Adrenal gland (tissue), 12 donors: ENCODE data around the gene SRGAP3. TPM values are rescaled to one million over a fixed set of nuclear protein-coding genes. Genes with fewer than 3 reads are reported as not detected.
"Not testable (repeated sequence)": the region's sequence is repeated elsewhere in the genome, so short reads cannot be mapped to it uniquely, and the experiment has no call there.

Experiments used
- DNase-seq, 7 donors: peaks; one replicate each; pipeline ENCODE4 v3.0.0-alpha.2; 2019 to 2020
- H3K27ac ChIP-seq, 5 donors: fragments of 200-600 bp; sonication (generic) in 4 of 5; 1 replicate in 3 of 5; 2 replicates in 2 of 5; pipeline versions ENCODE4 v1.5.1 to v1.8.0; 2016 to 2020; ENCODE audit warnings: mild to moderate bottlenecking in 1 of 5
- H3K27me3 ChIP-seq: fragments of 200-600 bp; 2 replicates; pipeline ENCODE4 v1.8.0; 2021
- H3K36me3 ChIP-seq, 2 donors: fragments of 200-600 bp; replicated peaks in 1 of 2; 1 replicate in 1 of 2; 2 replicates in 1 of 2; pipeline versions ENCODE4 v1.5.1 to v1.8.0; 2018 to 2022
- H3K4me1 ChIP-seq, 2 donors: fragments of 200-600 bp; replicated peaks in 1 of 2; 1 replicate in 1 of 2; 2 replicates in 1 of 2; pipeline versions ENCODE4 v1.5.1 to v1.8.0; 2018 to 2021
- H3K4me3 ChIP-seq, 4 donors: fragments of 200-600 bp; sonication (generic) in 3 of 4; one replicate each; pipeline ENCODE4 v1.5.1; 2016 to 2018
- H3K9me3 ChIP-seq, 3 donors: fragments of 200-600 bp; sonication (generic) in 1 of 3; replicated peaks in 1 of 3; 1 replicate in 2 of 3; 2 replicates in 1 of 3; pipeline versions ENCODE4 v1.5.1 to v1.8.0; 2016 to 2021
- CTCF ChIP-seq, 6 experiments: fragments of 450-650 bp in 4 of 6; fragments of 200-600 bp in 2 of 6; sonication (generic) in 1 of 6; IDR thresholded peaks; 1 replicate in 5 of 6; 2 replicates in 1 of 6; pipeline versions ENCODE4 v1.5.1 to v1.8.0; 2016 to 2021; ENCODE audit warnings: antibody characterized with exemption in 6 of 6, mild to moderate bottlenecking in 2 of 6, moderate library complexity in 1 of 6
- POLR2A ChIP-seq, 2 donors: fragments of 450-650 bp; IDR thresholded peaks; one replicate each; pipeline ENCODE4 v1.6.1; 2017; ENCODE audit warnings: antibody characterized with exemption in 2 of 2, mild to moderate bottlenecking in 2 of 2, moderate library complexity in 1 of 2
- WGBS, 4 donors: extraction: QIAGEN DNeasy Blood & Tissue Kit in 2 of 4; methylation state at CpG; one replicate each; pipeline versions ENCODE4 v1.1.5 to v1.1.7; 2013 to 2017; 5-methylcytosine and 5-hydroxymethylcytosine counted together
- intact Hi-C, 2 donors: fragments of 100-400 bp; cut with DNase I; formaldehyde crosslinking; loops; one replicate each; pipeline versions ENCODE4 v1.14.1 to v1.15.0; 2022 to 2023
- polyA plus RNA-seq, 3 donors: library from polyadenylated mRNA; stranded (reverse); fragments of 200-250 nt in 2 of 3; fragments of 350-450 nt in 1 of 3; fragmentation: Illumina TruSeq in 1 of 3; extraction: RNeasy Lipid Tissue Mini Kit (QIAGEN cat#74804) in 1 of 3; gene quantifications; one replicate each; pipeline ENCODE4 v1.2.3, GENCODE V29; 2013 to 2014
- total RNA-seq, 9 donors: library from RNA; depleted of rRNA in 4 of 9; stranded (reverse); fragments of >200 nt in 4 of 9; fragments of 120-200 nt in 1 of 9; fragmentation: NEBNext Ultra II Directional in 1 of 9; extraction: Animal tissue kit (Norgen Biotek cat#: 25700) in 1 of 9; gene quantifications; one replicate each; pipeline versions ENCODE4 v1.1.0 to v1.2.4, GENCODE V29; 2013 to 2023
- donor health status: healthy with polysubstance abuse.
- donor health status: Bipolar disorder and iron deficiency.
- donor health status: DM: yes; HTN: yes; CAD: no.
- donor health status: DM: no; HTN: no; CAD: no.
- donor health status: DM: no; HTN: no; CAD: no.
- donor health status: DM: yes; HTN: yes; CAD: no.

Gene SRGAP3
- total and polyA plus RNA-seq, 12 donors: 3.3 to 35.0 (median 17.8) TPM

- no peaks in the 10 kb centered on the region for H3K36me3 ChIP-seq
- H3K4me3 ChIP-seq: no peak overlapping the region
- no peaks in the 10 kb centered on the region for H3K4me1 ChIP-seq
- no peak overlapping the region for H3K27ac ChIP-seq
- no peaks in the 10 kb centered on the region for H3K27me3 ChIP-seq
- TF ChIP-seq POLR2A (IDR thresholded peaks at IDR 0.05) (no peak), CTCF (IDR thresholded peaks at IDR 0.05) (no peak)
- H3K9me3 ChIP-seq: no peaks in the 10 kb centered on the region
- 72 to 81% (median 76%) methylated on average over 6 of the region's 6 CpGs for WGBS, 4 donors
- DNase-seq: no peak
- intact Hi-C loops: no loop called here
Measured at GRCh38 chr3:9291821-9292410, 42.5 kb upstream of the SRGAP3 start.

- TF ChIP-seq CTCF (IDR thresholded peaks at IDR 0.05): no peak
- TF ChIP-seq POLR2A (IDR thresholded peaks at IDR 0.05): no peak
- DNase-seq: no peak
- Histone ChIP-seq H3K4me1 (no peaks in the 10 kb centered on the region), H3K9me3 (no peaks in the 10 kb centered on the region), H3K27me3 (no peaks in the 10 kb centered on the region), H3K36me3 (no peaks in the 10 kb centered on the region), H3K27ac (no peak overlapping the region), H3K4me3 (no peak overlapping the region)
- 87 to 95% (median 92%) methylated on average over 2 of the region's 2 CpGs for WGBS, 4 donors
- intact Hi-C loops: no loop called here
Measured at GRCh38 chr3:9290566-9290965, 41.1 kb upstream of the SRGAP3 start.

GRCh38 chr3:9281533-9281932, 32.1 kb upstream of the SRGAP3 start:
- intact Hi-C loops, H3K4me1 ChIP-seq, H3K27me3 ChIP-seq, H3K4me3 ChIP-seq, H3K9me3 ChIP-seq, DNase-seq, H3K36me3 ChIP-seq, H3K27ac ChIP-seq: not testable (repeated sequence)
- WGBS, 4 donors: 88 to 97% (median 92%) methylated on average over 8 of the region's 8 CpGs

GRCh38 chr3:9280451-9281219, 31.2 kb upstream of the SRGAP3 start:
- no peak overlapping the region for H3K27ac ChIP-seq
- no peak for DNase-seq
- no peaks in the 10 kb centered on the region for H3K9me3 ChIP-seq
- H3K4me1 ChIP-seq: no peaks in the 10 kb centered on the region
- TF ChIP-seq POLR2A (IDR thresholded peaks at IDR 0.05) (no peak), CTCF (IDR thresholded peaks at IDR 0.05) (no peak)
- WGBS, 4 donors: 42 to 52% (median 47%) methylated on average over 11 of the region's 11 CpGs
- H3K27me3 ChIP-seq: no peaks in the 10 kb centered on the region
- intact Hi-C loops: no loop called here
- H3K4me3 ChIP-seq: no peak overlapping the region
- no peaks in the 10 kb centered on the region for H3K36me3 ChIP-seq

GRCh38 chr3:9279966-9280365, 30.5 kb upstream of the SRGAP3 start:
- TF ChIP-seq POLR2A (IDR thresholded peaks at IDR 0.05) (no peak), CTCF (IDR thresholded peaks at IDR 0.05) (no peak)

More at GRCh38 chr3:9279966-9280365, 30.5 kb upstream of the SRGAP3 start:
- H3K4me1 ChIP-seq: no peaks in the 10 kb centered on the region
- DNase-seq: no peak
- WGBS, 4 donors: 50 to 70% (median 64%) methylated on average over 6 of the region's 6 CpGs
- H3K9me3 ChIP-seq: no peaks in the 10 kb centered on the region
- H3K27me3 ChIP-seq: no peaks in the 10 kb centered on the region
- H3K4me3 ChIP-seq: no peak overlapping the region
- no peak overlapping the region for H3K27ac ChIP-seq
- H3K36me3 ChIP-seq: no peaks in the 10 kb centered on the region
- intact Hi-C loops: no loop called here
